ENCODE measurements around the gene DCDC2C.

GRCh38 chr2:3847397-3848052, 144.2 kb downstream of the DCDC2C start:
- TF ChIP-seq CTCF (IDR thresholded peaks at IDR 0.05; ENCODE audit: poor library complexity) (no peak), EZH2 (IDR thresholded peaks at IDR 0.05; ENCODE audit: borderline replicate concordance) (no peak), EZH2phosphoT487 (IDR thresholded peaks at IDR 0.05; ENCODE audit: low read depth, severe bottlenecking, unreplicated experiment) (no peak)
